GM23338 (cell line): Measurements from ENCODE around the gene MAP3K8.

Source experiments
- CREB1 ChIP-seq: fragments of 250-450 bp; sonication (Bioruptor Pico); IDR thresholded peaks from 2 replicates; pipeline ENCODE4 v1.5.0; 2020; ENCODE audit warnings: low read depth, mild to moderate bottlenecking, moderate library complexity
- CTCF ChIP-seq, 2 experiments: fragments of 200-600 bp in 1 of 2; sonication (generic) in 1 of 2; conservative IDR thresholded peaks; 2 replicates each; pipeline versions ENCODE4 v1.5.1 to v1.6.1; 2016 to 2017; ENCODE audit warnings: antibody characterized with exemption in 2 of 2, low read depth in 2 of 2, mild to moderate bottlenecking in 2 of 2, moderate library complexity in 1 of 2
- ETS1 ChIP-seq: IDR thresholded peaks from 2 replicates; pipeline ENCODE4 v1.6.1; 2016; ENCODE audit warnings: antibody characterized with exemption
- EZH2 ChIP-seq: fragments of 200-600 bp; sonication (generic); IDR thresholded peaks from one replicate; pipeline ENCODE4 v1.8.0; 2017; ENCODE audit warnings: antibody characterized with exemption, mild to moderate bottlenecking, low read depth; ENCODE audit not compliant: unreplicated experiment
- EZH2phosphoT487 ChIP-seq: fragments of 200-600 bp; sonication (generic); IDR thresholded peaks from one replicate; pipeline ENCODE4 v1.8.1; 2018; ENCODE audit warnings: antibody characterized with exemption; ENCODE audit not compliant: unreplicated experiment
- JUNB ChIP-seq: IDR thresholded peaks from one replicate; pipeline ENCODE4 v1.6.1; 2016; ENCODE audit warnings: antibody characterized with exemption; ENCODE audit not compliant: unreplicated experiment
- NANOG ChIP-seq: IDR thresholded peaks from 2 replicates; pipeline ENCODE4 v1.6.1; 2016; ENCODE audit warnings: antibody characterized with exemption, borderline replicate concordance
- POLR2AphosphoS5 ChIP-seq: IDR thresholded peaks from 2 replicates; pipeline ENCODE4 v1.6.1; 2016; ENCODE audit warnings: antibody characterized with exemption, low read depth
- REST ChIP-seq: IDR thresholded peaks from one replicate; pipeline ENCODE4 v1.6.1; 2018; ENCODE audit warnings: antibody characterized with exemption; ENCODE audit not compliant: unreplicated experiment
- ZNF114 ChIP-seq: fragments of 250-450 bp; sonication (Bioruptor Pico); IDR thresholded peaks from 2 replicates; pipeline ENCODE4 v1.5.0; 2020; ENCODE audit warnings: mild to moderate bottlenecking, moderate library complexity
- ZNF331 ChIP-seq: fragments of 250-450 bp; sonication (Bioruptor Pico); IDR thresholded peaks from 2 replicates; pipeline ENCODE4 v1.5.0; 2020; ENCODE audit warnings: low read depth, mild to moderate bottlenecking, moderate library complexity

GRCh38 chr10:30384701-30385201, 49.2 kb upstream of the MAP3K8 start:
- peak; percentile 68 to 78 for TF ChIP-seq CTCF (conservative IDR thresholded peaks at IDR 0.05; ENCODE audit: low read depth in 2 of 2)
- no peak for TF ChIP-seq EZH2
- no peak for TF ChIP-seq JUNB
- TF ChIP-seq REST = no peak
- TF ChIP-seq NANOG = no peak
- TF ChIP-seq ZNF114 (CRISPR knock-in tag) = no peak
- no peak for TF ChIP-seq POLR2AphosphoS5
- no peak for TF ChIP-seq ZNF331 (CRISPR knock-in tag)
- TF ChIP-seq ETS1 = no peak
- TF ChIP-seq EZH2phosphoT487 = no peak
- no peak for TF ChIP-seq CREB1 (CRISPR knock-in tag)
